Measurements from ENCODE around the gene LGALS8.
"Not testable (repeated sequence)": the region's sequence is repeated elsewhere in the genome, so short reads cannot be mapped to it uniquely, and the experiment has no call there.

LGALS8 gene

GRCh38 chr1:236523704-236524141, at the start of gene LGALS8:
TSS of gene LGALS8 (plus strand) at chr1:236523982. CDS start at chr1:236526071, 2,089 bp downstream.
- peak; percentile 92 for DNase-seq (ENCODE audit: low read depth)

- no peak for DNase-seq (ENCODE audit: low read depth)
Measured at GRCh38 chr1:236476019-236476418, 47.8 kb upstream of the LGALS8 start.

DNA sequence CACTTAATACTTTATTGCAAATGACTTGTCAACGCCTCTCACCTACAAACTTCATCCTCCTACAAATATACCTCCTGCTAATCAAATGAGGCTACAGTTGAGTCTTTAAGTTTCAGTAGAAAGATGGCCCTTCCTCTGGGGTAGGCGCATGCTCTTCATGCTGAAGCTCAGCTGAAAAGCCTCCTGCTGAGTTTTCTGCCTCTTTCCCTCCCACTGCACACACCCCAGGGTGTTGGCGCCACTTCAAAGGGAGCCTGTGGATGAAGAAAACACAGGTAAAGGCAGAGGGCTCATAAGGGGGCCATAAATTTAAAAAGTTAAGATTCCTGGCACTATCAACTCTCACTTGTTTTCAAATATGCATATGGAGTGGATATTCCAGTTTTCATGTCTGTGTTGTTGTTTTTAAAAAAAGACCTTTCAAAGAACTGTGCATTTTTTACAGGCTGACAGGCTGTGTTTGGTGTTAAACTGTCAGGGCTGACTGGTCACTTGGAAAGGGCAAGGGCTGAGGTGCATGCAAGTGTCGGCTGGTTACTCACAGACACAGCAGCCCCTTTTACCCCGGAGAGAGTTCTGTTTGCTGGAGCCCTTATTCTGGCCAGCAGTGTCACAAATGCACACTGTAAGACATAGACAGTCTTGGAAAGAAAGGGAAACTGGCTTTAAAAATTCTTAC, 42.9 kb upstream of the LGALS8 start:
- no peak for DNase-seq (ENCODE audit: low read depth)

GRCh38 chr1:236484310-236484971, 39.3 kb upstream of the LGALS8 start:
- no peak for DNase-seq (ENCODE audit: low read depth)

DNA sequence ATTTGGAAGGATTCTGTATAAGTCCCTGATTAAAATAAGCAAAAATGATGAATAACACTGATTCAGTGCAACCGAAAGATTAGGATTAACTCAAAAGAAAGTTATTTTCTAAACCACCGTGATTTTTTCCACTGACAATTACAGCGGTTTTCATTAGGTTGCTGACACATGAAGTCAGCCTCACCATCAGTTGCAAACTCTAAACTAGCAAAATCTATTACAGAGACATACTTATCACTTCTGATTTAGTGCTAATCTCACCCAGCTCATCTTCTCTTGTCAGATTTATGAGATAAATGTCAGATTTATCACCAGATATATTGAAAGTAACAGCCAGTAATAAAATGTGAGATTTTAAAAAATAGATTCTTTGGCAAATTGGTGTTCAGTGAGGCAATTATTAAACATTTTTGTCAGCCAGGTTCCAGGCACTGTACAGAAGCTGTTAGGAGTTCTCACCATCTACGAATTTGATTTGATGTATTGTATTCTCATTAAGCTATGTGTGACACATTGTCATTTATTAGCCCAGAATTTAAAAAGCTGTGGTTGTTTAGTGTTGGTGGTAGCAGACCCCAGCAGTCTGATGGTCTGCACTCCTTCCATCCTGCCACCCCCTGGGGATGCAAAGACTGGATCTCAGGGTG, 37.3 kb upstream of the LGALS8 start:
- no peak for DNase-seq (ENCODE audit: low read depth)

DNA sequence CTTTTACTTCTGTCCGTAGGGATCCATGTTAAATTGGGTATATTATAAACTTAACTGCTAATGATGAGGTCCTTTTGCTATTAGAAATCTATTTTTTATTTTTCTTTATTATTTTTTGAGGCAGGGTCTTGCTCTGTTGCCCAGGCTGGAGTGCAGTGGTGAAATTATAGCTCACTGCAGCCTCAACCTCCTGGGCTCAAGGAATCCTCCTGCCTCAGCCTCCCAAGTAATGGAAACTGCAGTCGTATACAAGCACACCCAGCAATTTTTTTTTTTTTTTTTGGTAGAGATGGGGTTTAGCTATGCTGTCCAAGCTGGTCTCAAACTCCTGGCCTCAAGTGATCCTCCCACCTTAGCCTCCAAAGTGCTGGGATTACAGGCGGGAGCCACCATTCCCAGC, 34.6 kb upstream of the LGALS8 start:
- DNase-seq (ENCODE audit: low read depth) = not testable (repeated sequence)

DNA sequence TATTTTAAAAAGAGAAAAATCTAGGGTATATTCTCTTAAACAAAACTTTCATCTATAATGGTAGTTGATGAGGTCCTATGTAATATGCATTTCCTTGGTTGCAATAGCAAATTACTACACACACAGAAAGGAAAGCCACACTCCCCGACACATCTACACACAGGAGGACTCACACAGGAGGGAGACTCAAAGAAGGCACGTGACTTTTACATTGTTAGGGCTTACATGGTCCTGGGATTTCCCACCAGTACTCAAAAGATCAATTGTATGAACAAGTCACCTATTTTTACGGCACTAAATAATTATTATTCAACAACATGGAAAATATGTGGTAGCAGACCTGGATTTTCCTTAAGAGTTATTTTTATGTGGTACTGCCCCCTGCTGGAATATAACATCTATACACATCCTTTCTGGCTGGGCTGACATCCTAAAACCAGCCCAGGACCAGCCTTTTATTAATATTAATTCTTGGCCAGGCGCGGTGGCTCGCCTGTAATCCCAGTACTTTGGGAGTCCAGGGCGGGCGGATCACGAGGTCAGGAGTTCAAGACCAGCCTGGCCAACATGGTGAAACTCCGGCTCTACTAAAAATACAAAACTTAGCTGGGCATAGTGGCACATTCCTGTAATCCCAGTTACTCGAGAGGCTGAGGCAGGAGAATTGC, 33.9 kb upstream of the LGALS8 start:
- DNase-seq (ENCODE audit: low read depth) = no peak

GRCh38 chr1:236491469-236492136, 32.2 kb upstream of the LGALS8 start:
- peak; percentile 27 for DNase-seq (ENCODE audit: low read depth)

DNA sequence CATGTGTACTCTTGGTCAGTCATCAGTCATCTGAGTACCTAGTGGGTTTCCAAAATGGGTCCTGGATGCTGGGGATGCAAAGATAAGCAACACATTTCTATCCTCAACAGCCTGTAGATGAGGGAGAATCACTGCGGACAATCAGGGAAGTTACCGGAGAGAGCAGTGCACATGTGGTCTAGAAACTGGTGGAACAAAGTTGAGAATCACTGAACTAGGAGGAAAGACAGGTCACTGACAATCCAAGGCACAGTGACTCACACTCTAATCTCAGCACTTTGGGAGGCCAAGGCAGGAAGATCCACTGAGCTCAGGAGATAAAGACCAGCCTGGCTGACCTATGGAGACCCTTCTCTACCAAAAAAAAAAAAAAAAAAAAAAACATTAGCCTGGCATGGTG, 31.4 kb upstream of the LGALS8 start:
- DNase-seq (ENCODE audit: low read depth) = no peak

DNA sequence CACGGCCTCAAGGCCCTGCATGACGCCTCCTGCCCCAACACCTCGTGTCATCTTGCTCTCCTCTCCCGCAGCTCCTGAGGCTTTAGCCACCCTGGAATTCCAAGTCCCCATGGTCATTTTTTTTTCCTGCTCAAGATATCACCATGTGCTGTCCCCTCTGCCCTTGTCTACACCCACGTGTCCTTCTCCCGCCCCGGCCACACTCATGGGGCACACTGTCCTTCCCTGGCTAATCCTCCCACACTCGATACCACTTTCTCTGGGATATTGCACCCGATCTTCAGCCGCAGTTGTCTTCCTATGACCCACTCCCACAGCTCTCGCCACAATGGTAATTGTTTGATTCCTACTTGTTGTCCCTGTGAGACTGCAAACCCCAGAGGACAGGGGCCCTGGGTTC, 29.7 kb upstream of the LGALS8 start:
- DNase-seq (ENCODE audit: low read depth) = no peak

DNA sequence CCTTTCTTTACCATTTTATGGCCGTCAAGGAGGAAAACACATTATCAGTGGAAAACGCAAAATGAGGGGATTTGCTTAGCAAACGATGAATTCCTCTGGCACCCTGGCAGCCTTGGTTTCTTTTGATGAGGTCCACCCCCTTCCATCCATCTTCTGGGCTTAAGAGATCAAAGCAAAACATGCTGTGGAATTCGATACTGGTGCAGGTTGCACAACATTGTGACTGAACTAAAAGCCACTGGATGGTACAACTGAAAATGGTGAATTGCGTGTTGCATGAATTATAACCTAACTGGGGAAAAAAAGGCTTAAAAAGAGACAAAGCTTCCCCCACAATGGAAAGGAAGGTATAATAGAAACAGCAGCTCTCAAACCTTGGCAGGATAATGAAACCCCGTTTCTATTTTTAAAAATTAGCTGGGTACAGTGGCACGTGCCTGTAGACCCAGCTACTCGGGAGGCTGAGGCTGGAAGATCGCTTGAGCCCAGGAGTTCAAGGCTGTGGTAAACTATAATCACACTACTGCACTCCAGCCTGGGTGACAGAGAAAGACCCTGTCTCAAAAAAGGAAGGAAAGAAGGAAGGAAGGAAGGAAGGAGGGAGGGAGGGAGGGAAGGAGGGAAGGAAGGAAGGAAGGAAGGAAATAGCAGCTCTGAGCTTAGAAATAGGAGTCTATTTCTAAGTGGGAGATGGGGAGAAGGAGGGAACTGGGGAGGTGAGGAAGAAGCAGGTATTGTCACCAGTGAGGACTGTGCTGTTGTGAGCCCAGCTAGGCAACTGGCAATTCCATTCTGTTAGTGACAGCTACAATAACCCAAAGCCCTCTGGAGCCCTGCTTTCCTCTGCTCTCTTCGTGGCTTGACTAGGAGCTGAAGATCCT, 29.0 kb upstream of the LGALS8 start:
- no peak for DNase-seq (ENCODE audit: low read depth)

DNA sequence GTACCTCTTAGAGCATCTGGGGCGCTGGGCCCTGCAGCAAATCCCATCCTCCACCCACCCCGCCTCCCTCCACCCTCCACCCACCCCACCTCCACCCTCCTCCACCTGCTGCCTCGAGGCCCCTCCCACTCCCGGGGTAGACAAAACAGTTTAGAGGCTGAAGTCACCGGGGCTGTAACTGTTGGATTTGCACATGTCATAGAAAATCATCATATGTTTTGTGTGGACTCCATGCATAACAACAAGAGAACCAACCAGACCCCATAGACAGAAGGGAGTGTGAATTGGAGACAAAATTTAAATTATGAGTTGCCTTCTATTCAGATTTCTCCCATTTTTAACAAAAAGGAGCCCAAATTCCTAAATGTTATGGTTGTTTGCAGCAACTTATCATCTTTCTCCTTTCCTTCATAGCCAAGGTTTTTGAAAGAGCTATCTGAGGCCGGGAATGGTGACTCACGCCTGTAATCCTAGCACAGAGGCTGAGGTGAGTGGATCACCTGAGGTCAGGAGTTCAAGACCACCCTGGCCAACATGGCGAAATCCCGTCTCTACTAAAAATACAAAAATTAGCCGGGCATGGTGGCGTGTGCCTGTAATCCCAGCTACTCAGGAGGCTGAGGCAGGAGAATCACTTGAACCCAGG, 28.2 kb upstream of the LGALS8 start:
- no peak for DNase-seq (ENCODE audit: low read depth)

DNA sequence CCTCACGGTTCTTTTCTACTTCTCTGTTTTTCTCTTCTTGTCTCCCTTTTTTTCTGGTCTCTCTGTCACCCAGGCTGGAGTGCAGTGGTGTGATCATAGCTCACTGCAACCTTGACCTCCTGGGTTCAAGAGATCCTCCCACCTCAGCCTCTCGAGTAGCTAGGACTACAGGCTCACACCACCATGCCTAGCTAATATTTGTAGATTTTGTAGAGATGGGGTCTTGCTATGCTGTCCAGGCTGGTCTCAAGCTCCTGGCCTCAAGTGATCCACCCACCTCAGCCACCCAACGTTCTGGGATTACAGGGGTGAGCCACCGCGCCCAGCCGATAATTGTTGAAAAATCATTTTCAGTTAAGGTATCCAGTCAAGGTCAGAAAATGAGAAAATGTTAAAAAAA, 25.9 kb upstream of the LGALS8 start:
- DNase-seq (ENCODE audit: low read depth) = no peak

DNA sequence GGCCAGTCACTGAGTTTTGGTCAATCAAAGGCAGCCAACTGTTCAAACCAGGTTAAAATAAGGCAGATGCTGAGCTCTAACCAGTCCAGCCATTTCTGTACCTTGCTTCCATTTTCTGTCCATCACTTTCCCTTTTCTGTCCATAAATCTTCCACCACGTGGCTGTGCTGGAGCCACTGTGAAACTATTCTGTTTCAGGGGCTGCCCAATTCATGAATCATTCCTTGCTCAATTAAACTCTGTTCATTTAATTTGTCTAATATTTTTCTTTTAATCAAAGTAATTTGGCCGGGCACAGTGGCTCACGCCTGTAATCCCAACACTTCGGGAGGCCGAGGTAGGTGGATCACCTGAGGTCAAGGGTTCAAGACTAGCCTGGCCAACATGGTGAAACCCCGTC, 22.7 kb upstream of the LGALS8 start:
- no peak for DNase-seq (ENCODE audit: low read depth)

GRCh38 chr1:236502579-236502971, 21.2 kb upstream of the LGALS8 start:
- DNase-seq (ENCODE audit: low read depth) = no peak

- DNase-seq (ENCODE audit: low read depth) = peak; percentile 68
Measured at GRCh38 chr1:236502972-236503639, 20.7 kb upstream of the LGALS8 start.

GRCh38 chr1:236504338-236504737, 19.4 kb upstream of the LGALS8 start:
- DNase-seq (ENCODE audit: low read depth) = not testable (repeated sequence)

DNA sequence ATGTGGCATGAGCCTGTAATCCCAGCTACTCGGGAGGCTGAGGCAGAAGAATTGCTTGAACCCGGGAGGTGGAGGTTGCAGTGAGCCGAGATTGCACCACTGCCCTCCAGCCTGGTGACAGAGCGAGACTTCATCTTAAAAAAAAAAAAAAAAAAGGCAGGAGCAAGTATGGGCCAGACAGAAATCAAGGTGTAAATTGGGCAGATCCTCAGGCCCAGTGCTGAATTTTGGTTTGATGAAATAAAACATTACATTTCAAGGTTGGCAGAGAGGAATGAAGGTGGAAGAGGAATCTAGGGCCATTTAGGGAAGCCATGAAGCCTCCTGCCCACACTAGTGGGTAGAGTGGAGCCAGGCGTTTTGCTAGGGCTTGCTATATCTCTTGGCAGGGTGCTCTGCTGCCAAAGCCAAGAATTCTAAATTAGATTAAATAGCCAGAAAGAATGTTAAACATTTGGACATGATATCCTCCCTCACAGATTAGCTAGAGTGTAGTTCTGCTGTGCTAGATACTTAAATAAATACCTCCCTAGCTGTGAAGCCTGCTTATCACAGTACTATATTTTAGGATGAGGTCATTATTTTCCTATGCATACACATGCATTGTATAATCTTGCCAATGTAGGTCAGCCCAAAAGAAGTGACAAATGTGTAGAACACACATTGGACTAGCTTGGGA, 16.6 kb upstream of the LGALS8 start:
- DNase-seq (ENCODE audit: low read depth) = no peak

DNA sequence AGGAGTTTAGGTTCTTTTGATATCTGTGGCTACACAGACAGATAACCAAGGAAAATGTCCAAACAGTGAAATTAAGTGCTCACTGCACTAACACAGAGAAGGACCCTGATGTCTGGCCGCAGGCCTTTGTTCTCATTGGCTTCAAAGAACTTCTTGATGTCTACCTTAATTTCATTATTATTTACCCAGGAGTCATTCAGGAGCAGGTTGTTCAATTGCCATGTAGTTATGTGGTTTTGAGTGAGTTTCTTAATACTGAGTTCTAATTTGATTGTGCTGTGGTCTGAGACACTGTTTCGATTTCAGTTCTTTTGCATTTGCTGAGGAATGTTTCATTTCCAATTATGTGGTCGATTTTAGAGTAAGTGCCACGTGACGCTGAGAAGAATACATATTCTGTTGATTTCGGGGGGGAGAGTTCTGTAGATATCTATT, 15.2 kb upstream of the LGALS8 start:
- no peak for DNase-seq (ENCODE audit: low read depth)

Data from CMK (cell line).